Measurements from ENCODE around the gene MGST2. TPM values are rescaled to one million over a fixed set of nuclear protein-coding genes. Genes with fewer than 3 reads are reported as not detected.

MGST2 gene
- total RNA-seq, 3 donors from 2014 or later (not counting 1 experiment from before 2014, with no cell fraction given): 7.8 to 17.0 (median 10.9) TPM

DNA sequence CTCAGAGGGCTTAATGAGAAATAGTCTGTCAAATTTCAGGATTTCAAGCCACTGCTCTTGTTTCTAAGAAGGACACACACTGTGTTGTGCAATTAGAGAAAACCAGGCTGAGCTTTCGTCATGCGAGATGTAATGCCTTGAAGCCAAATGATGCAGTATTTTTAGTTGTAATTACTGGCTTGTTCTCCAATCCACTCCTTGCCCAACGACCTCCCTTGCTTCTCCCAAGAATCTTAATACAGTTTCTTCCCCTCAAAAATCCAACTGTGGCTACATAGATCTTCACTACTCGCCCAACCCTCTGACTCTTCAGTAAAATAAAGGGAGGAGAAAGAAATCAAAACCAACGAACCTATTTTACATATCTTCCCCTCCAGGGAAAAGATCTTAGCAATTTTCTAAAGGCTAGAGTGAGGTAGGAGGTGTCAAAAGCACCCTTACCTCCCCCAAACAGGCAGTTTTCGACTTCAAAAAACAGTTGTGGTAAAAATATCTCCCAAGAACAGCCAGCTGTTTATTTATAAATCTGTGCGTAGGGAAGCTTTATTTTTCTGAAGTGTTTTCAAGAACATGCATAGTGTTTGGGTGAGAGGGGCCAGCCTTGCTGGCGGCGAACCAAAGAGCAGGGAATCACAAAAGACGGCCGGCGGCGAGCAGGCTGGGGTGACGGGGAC lies 68.7 kb downstream of the MGST2 start:
- no peaks in the 10 kb centered on the region for H3K36me3 Mint-ChIP-seq
- peaks cover 11 to 28% of the 10 kb centered on the region in 2 donors for H3K27me3 Mint-ChIP-seq (ENCODE audit: low read depth in 2 of 2)
- Histone ChIP-seq H3K4me3 (ENCODE audit: low read length) (peak overlapping the region; percentile 6), H3K4me1 (ENCODE audit: control insufficient read depth, insufficient read depth, low read length) (peaks cover 14% of the 10 kb centered on the region), H3K27me3 (ENCODE audit: control insufficient read depth, insufficient read depth, low read length) (no peaks in the 10 kb centered on the region), H3K27ac (ENCODE audit: low read length) (no peak overlapping the region), H3K36me3 (ENCODE audit: control insufficient read depth, insufficient read depth, low read length) (no peaks in the 10 kb centered on the region), H3K9me3 (ENCODE audit: control insufficient read depth, insufficient read depth, low read length) (no peaks in the 10 kb centered on the region)
- H3K4me3 Mint-ChIP-seq: peak overlapping the region; percentile 81
- peaks cover 9 to 11% of the 10 kb centered on the region in 2 donors for H3K4me1 Mint-ChIP-seq
- peak overlapping the region in 1 of 2 donors; percentile 43 for H3K27ac Mint-ChIP-seq
- WGBS (ENCODE audit: insufficient coverage): 9% methylated on average over 10 of the region's 14 CpGs
- DNase-seq: no peak
- TF ChIP-seq, protein P1, sequence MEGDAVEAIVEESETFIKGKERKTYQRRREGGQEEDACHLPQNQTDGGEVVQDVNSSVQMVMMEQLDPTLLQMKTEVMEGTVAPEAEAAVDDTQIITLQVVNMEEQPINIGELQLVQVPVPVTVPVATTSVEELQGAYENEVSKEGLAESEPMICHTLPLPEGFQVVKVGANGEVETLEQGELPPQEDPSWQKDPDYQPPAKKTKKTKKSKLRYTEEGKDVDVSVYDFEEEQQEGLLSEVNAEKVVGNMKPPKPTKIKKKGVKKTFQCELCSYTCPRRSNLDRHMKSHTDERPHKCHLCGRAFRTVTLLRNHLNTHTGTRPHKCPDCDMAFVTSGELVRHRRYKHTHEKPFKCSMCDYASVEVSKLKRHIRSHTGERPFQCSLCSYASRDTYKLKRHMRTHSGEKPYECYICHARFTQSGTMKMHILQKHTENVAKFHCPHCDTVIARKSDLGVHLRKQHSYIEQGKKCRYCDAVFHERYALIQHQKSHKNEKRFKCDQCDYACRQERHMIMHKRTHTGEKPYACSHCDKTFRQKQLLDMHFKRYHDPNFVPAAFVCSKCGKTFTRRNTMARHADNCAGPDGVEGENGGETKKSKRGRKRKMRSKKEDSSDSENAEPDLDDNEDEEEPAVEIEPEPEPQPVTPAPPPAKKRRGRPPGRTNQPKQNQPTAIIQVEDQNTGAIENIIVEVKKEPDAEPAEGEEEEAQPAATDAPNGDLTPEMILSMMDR (IDR thresholded peaks at IDR 0.05): no peak
- intact Hi-C loops (cut with micrococcal nuclease): loop anchor here (2.0 kb wide), 1 partner anchor 518 kb away; no protein-coding TSS in a partner anchor
- ATAC-seq: no peak
- no peaks in the 10 kb centered on the region for H3K9me3 Mint-ChIP-seq

DNA sequence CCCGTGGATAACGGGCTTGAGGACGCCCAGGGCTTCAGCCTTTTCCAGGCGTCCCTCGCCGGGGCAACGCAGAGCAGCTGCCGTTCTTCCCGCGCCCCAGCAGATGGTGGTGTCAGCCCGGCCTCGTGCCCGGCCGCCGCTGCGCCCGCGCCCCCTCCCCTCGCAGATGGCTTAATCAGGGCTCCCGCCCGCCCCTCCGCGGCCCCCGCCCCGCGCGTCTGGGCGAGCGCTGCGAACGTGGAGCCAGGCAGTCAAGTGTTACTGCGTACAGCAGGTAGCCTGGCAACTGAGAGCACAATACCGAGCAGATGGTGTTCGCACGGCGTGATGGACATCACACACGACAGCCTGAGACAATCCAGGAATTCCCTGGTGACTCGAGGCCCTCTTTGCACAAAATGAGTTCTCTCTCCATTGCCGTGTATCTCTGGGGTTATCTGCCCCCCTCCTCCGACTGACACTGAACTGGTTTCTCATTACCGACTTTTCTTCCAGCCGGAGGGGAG lies 69.3 kb downstream of the MGST2 start:
- Mint-ChIP-seq H3K27ac (peak overlapping the region in 1 of 2 donors; percentile 43), H3K27me3 (ENCODE audit: low read depth in 2 of 2) (peaks cover 11 to 28% of the 10 kb centered on the region in 2 donors), H3K36me3 (no peaks in the 10 kb centered on the region), H3K9me3 (no peaks in the 10 kb centered on the region), H3K4me3 (peak overlapping the region; percentile 81), H3K4me1 (peaks cover 9 to 11% of the 10 kb centered on the region in 2 donors)
- no peaks in the 10 kb centered on the region for H3K9me3 ChIP-seq (ENCODE audit: control insufficient read depth, insufficient read depth, low read length)
- H3K4me1 ChIP-seq (ENCODE audit: control insufficient read depth, insufficient read depth, low read length): peaks cover 14% of the 10 kb centered on the region
- H3K27ac ChIP-seq (ENCODE audit: low read length): no peak overlapping the region
- TF ChIP-seq, protein P1 (IDR thresholded peaks at IDR 0.05): peak; percentile 62
- ATAC-seq (peak; percentile 87), DNase-seq (peak; percentile 61 to 63)
- no peaks in the 10 kb centered on the region for H3K36me3 ChIP-seq (ENCODE audit: control insufficient read depth, insufficient read depth, low read length)
- no peaks in the 10 kb centered on the region for H3K27me3 ChIP-seq (ENCODE audit: control insufficient read depth, insufficient read depth, low read length)
- intact Hi-C loops (cut with micrococcal nuclease): loop anchor here (2.0 to 5.0 kb wide), 2 partner anchors 417 to 518 kb away; partner anchors contain the start of gene MAML3
- peak overlapping the region; percentile 23 for H3K4me3 ChIP-seq (ENCODE audit: low read length)
- WGBS (ENCODE audit: insufficient coverage): under 1% methylated on average over 40 of the region's 42 CpGs

DNA sequence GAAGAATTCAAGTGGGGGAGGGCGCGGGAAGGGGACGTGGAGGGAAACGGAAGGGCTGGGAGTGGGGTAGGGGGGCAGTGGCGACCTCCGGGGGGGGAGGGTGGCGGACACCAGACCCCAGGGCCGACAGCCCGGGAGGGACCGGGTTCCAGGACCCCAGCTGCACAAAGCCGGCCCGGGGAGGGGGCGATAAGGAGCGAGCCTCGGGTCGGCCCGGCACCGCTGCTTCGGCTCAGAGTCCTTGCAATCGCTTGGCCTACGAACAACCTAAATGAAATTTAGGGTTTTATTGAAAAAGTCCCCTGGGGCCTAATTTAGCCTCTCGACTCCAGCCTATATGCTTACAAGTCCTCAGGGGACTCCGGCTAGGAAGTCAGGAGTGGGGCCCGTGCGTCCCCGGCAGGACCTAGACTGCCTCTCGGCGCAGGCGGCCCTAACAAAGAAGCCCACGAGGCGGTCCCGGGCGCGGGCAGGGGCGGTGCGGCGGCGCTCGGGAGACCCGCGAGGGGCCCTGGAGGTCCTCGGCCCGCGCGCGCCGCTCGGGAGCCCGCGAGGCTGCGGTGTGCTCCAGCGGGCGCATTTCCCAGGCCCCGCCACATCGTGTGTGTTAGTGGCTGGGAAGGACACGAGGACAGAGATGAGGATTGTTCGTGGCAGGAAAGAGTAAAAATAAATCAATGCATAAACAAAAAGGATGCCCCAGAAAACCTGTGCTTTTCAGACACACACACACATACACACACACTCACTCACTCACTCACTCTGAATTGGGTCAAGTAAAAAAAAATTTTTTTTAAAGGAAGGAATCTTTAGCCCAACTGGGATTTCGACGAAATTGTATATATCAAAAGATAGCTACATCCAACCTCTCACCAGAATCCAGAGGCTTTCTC lies 70.0 kb downstream of the MGST2 start:
- peak in 2 of 3 donors; percentile 6 to 10 for ATAC-seq
- H3K36me3 ChIP-seq (ENCODE audit: control insufficient read depth, insufficient read depth, low read length): no peaks in the 10 kb centered on the region
- 4% methylated on average over 57 of the region's 59 CpGs for WGBS (ENCODE audit: insufficient coverage)
- intact Hi-C loops (cut with micrococcal nuclease): loop anchor here (2.0 to 5.0 kb wide), 2 partner anchors 417 to 517 kb away; partner anchors contain the start of gene MAML3
- TF ChIP-seq, protein P1 (IDR thresholded peaks at IDR 0.05): no peak
- Mint-ChIP-seq H3K36me3 (no peaks in the 10 kb centered on the region), H3K9me3 (no peaks in the 10 kb centered on the region), H3K27me3 (ENCODE audit: low read depth in 2 of 2) (peaks cover 11 to 28% of the 10 kb centered on the region in 2 donors), H3K4me3 (peak overlapping the region; percentile 81), H3K4me1 (peaks cover 9 to 11% of the 10 kb centered on the region in 2 donors), H3K27ac (peak overlapping the region in 1 of 2 donors; percentile 43)
- H3K9me3 ChIP-seq (ENCODE audit: control insufficient read depth, insufficient read depth, low read length): no peaks in the 10 kb centered on the region
- H3K4me3 ChIP-seq (ENCODE audit: low read length): peak overlapping the region; percentile 23
- H3K4me1 ChIP-seq (ENCODE audit: control insufficient read depth, insufficient read depth, low read length): peaks cover 14% of the 10 kb centered on the region
- H3K27ac ChIP-seq (ENCODE audit: low read length): no peak overlapping the region
- H3K27me3 ChIP-seq (ENCODE audit: control insufficient read depth, insufficient read depth, low read length): no peaks in the 10 kb centered on the region
- DNase-seq: peak in 1 of 2 donors; percentile 12
